Measurements from ENCODE around the gene ANKRD18B. TPM values are rescaled to one million over a fixed set of nuclear protein-coding genes. Genes with fewer than 3 reads are reported as not detected.
"Not testable (repeated sequence)": the region's sequence is repeated elsewhere in the genome, so short reads cannot be mapped to it uniquely, and the experiment has no call there.

ANKRD18B gene
- 1.2 and 3.5 TPM in 2 replicates for total RNA-seq

GRCh38 chr9:33523397-33524305 lies at the start of gene ANKRD18B:
TSS of gene ANKRD18B (plus strand) at chr9:33524251. CDS start at chr9:33524490, 239 bp downstream.
- Mint-ChIP-seq H3K27me3 (ENCODE audit: insufficient read depth) (peaks cover 60% of the 10 kb centered on the region), H3K4me3 (peak within 1 kb of the TSS; percentile 90), H3K4me1 (ENCODE audit: low read depth) (peaks cover 13% of the 10 kb centered on the region), H3K27ac (peak within 1 kb of the TSS; percentile 84)
- intact Hi-C loops (cut with micrococcal nuclease), result loop anchor here (2.0 kb wide), 1 partner anchor 49 kb away; no protein-coding TSS in a partner anchor
- H3K36me3 Mint-ChIP-seq (ENCODE audit: low read depth); H3K9me3 Mint-ChIP-seq: not testable (repeated sequence)
- DNase-seq (ENCODE audit: low spot score), result peak; percentile 57

- Mint-ChIP-seq H3K4me3 (no peak overlapping the region), H3K9me3 (no peaks in the 10 kb centered on the region), H3K4me1 (ENCODE audit: low read depth) (peaks cover 20% of the 10 kb centered on the region), H3K27me3 (ENCODE audit: insufficient read depth) (no peaks in the 10 kb centered on the region), H3K36me3 (ENCODE audit: low read depth) (peaks cover 15% of the 10 kb centered on the region), H3K27ac (no peak overlapping the region)
- DNase-seq (ENCODE audit: low spot score), result no peak
- intact Hi-C loops (cut with micrococcal nuclease), result loop anchor here (2.0 to 10.0 kb wide), 2 partner anchors 49 to 849 kb away; partner anchors contain the start of genes ANKRD18B, KIF24 and NUDT2
These were observed 48.7 kb upstream of the ANKRD18B start for GRCh38 chr9:33475357-33475756.

GRCh38 chr9:33476503-33476902 lies 47.5 kb upstream of the ANKRD18B start:
- Mint-ChIP-seq H3K27ac (no peak overlapping the region), H3K27me3 (ENCODE audit: insufficient read depth) (no peaks in the 10 kb centered on the region), H3K4me3 (no peak overlapping the region), H3K36me3 (ENCODE audit: low read depth) (peaks cover 8% of the 10 kb centered on the region), H3K9me3 (no peaks in the 10 kb centered on the region), H3K4me1 (ENCODE audit: low read depth) (peaks cover 16% of the 10 kb centered on the region)
- DNase-seq (ENCODE audit: low spot score), result no peak
- intact Hi-C loops (cut with micrococcal nuclease), result loop anchor here (10.0 kb wide), 1 partner anchor 848 kb away; the partner anchor contains the start of genes KIF24 and NUDT2

- no peaks in the 10 kb centered on the region for H3K36me3 Mint-ChIP-seq (ENCODE audit: low read depth)
- H3K4me1 Mint-ChIP-seq (ENCODE audit: low read depth), result no peaks in the 10 kb centered on the region
- DNase-seq (ENCODE audit: low spot score), result no peak
- H3K4me3 Mint-ChIP-seq, result no peak overlapping the region
- H3K9me3 Mint-ChIP-seq, result no peaks in the 10 kb centered on the region
- no peaks in the 10 kb centered on the region for H3K27me3 Mint-ChIP-seq (ENCODE audit: insufficient read depth)
- no peak overlapping the region for H3K27ac Mint-ChIP-seq
- intact Hi-C loops (cut with micrococcal nuclease), result no loop called here
These were observed 43.9 kb upstream of the ANKRD18B start for GRCh38 chr9:33480106-33480505.

DNA sequence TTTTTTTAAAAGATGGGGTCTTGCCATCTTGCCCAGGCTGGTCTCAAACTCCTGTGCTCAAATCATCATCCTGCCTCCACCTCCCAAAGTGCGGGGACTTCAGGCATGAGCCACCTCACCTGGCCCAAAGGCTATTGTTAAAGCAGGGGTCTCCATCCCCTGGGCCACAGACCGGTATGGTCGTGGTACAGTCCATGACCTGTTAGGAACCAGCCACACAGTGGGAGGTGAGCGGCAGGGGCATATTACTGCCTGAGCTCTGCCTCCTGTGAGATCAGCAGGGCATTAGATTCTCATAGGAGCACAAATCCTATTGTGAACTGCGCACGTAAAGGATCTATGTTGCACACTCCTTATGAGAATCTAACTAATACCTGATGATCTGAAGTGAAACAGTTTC lies 43.1 kb upstream of the ANKRD18B start:
- intact Hi-C loops (cut with micrococcal nuclease), result no loop called here
- Mint-ChIP-seq H3K36me3 (ENCODE audit: low read depth) (no peaks in the 10 kb centered on the region), H3K27ac (no peak overlapping the region), H3K9me3 (no peaks in the 10 kb centered on the region), H3K4me3 (no peak overlapping the region), H3K27me3 (ENCODE audit: insufficient read depth) (no peaks in the 10 kb centered on the region), H3K4me1 (ENCODE audit: low read depth) (no peaks in the 10 kb centered on the region)
- no peak for DNase-seq (ENCODE audit: low spot score)

DNA sequence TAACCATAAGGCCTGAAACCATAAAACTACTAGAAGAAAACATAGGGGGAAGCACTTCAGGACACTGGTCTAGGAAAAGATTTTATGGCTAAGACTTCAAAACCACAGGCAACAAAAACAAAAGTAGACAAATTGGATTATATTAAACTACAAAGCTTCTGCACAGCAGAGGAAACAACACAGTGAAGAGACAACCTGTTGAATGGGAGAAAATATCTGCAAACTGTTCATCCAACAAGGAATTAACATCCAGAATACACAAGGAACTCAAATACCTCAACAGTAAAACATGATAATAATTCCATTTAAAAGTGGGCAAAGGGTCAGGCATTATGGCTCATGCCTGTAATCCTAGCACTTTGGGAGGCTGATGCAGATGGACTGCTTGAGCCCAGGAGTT lies 38.7 kb upstream of the ANKRD18B start:
- H3K4me3 Mint-ChIP-seq; H3K27me3 Mint-ChIP-seq (ENCODE audit: insufficient read depth); H3K36me3 Mint-ChIP-seq (ENCODE audit: low read depth); H3K27ac Mint-ChIP-seq; H3K4me1 Mint-ChIP-seq (ENCODE audit: low read depth); H3K9me3 Mint-ChIP-seq; DNase-seq (ENCODE audit: low spot score); intact Hi-C loops (cut with micrococcal nuclease): not testable (repeated sequence)

- no peaks in the 10 kb centered on the region for H3K4me1 Mint-ChIP-seq (ENCODE audit: low read depth)
- intact Hi-C loops (cut with micrococcal nuclease), result no loop called here
- no peaks in the 10 kb centered on the region for H3K9me3 Mint-ChIP-seq
- peaks cover 5% of the 10 kb centered on the region for H3K27me3 Mint-ChIP-seq (ENCODE audit: insufficient read depth)
- H3K36me3 Mint-ChIP-seq (ENCODE audit: low read depth), result no peaks in the 10 kb centered on the region
- no peak for DNase-seq (ENCODE audit: low spot score)
- no peak overlapping the region for H3K4me3 Mint-ChIP-seq
- H3K27ac Mint-ChIP-seq, result no peak overlapping the region
These were observed 35.0 kb upstream of the ANKRD18B start for GRCh38 chr9:33489066-33489465.

GRCh38 chr9:33493819-33494218 lies 30.2 kb upstream of the ANKRD18B start:
- H3K27me3 Mint-ChIP-seq (ENCODE audit: insufficient read depth), result peaks cover 13% of the 10 kb centered on the region
- H3K4me1 Mint-ChIP-seq (ENCODE audit: low read depth); DNase-seq (ENCODE audit: low spot score); H3K4me3 Mint-ChIP-seq; H3K36me3 Mint-ChIP-seq (ENCODE audit: low read depth); intact Hi-C loops (cut with micrococcal nuclease); H3K9me3 Mint-ChIP-seq; H3K27ac Mint-ChIP-seq: not testable (repeated sequence)

GRCh38 chr9:33498387-33498786 lies 25.7 kb upstream of the ANKRD18B start:
- Mint-ChIP-seq H3K36me3 (ENCODE audit: low read depth) (no peaks in the 10 kb centered on the region), H3K4me3 (no peak overlapping the region), H3K4me1 (ENCODE audit: low read depth) (no peaks in the 10 kb centered on the region), H3K27me3 (ENCODE audit: insufficient read depth) (peaks cover 13% of the 10 kb centered on the region), H3K27ac (no peak overlapping the region), H3K9me3 (no peaks in the 10 kb centered on the region)
- intact Hi-C loops (cut with micrococcal nuclease), result no loop called here
- no peak for DNase-seq (ENCODE audit: low spot score)

- intact Hi-C loops (cut with micrococcal nuclease), result no loop called here
- no peaks in the 10 kb centered on the region for H3K9me3 Mint-ChIP-seq
- H3K4me3 Mint-ChIP-seq, result no peak overlapping the region
- H3K4me1 Mint-ChIP-seq (ENCODE audit: low read depth), result peaks cover 10% of the 10 kb centered on the region
- no peaks in the 10 kb centered on the region for H3K36me3 Mint-ChIP-seq (ENCODE audit: low read depth)
- DNase-seq (ENCODE audit: low spot score), result no peak
- peaks cover 9% of the 10 kb centered on the region for H3K27me3 Mint-ChIP-seq (ENCODE audit: insufficient read depth)
- no peak overlapping the region for H3K27ac Mint-ChIP-seq
These were observed 17.3 kb upstream of the ANKRD18B start for GRCh38 chr9:33506626-33507370.

DNA sequence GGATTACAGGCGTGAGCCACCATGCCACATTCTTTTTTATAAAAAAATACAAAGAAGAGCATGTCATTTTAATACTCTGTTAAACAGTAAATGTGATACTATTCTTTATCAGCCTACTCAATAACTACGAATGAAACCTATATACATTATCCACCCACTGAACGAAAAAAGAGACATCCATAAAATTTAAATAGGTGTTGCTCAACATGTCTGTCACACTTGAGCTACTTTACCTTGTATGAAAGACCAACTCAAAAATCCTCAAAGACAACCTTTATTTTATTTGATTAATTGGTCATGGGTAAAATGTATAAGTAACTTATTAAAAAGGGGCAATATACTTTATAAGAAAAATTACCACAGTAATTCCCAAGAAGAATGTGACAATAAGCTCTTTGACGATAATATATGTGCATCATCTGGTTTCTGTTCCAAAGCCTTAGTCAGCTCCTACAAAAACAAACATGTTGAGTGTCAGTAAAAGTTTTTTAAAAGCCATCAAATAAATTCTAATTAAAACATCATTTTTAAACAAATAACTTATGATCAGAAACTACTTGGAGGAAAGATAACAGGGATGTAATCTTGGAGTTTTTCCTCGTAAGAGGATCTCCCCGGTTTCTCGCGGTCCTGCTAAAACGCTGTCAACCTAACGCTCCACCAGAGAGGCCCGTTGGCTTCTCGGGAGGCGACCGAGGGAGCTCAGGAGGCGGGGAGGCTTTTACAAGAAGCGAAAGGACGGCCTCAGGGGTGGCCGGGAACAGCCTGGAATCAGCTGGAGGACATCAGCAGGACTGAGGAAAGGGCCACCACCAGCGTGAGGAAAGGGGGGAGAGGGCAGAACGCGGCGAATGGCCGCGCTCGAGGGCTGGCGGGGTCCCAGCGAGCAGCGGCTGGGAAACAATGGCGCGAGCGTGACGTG lies 13.5 kb upstream of the ANKRD18B start:
- Mint-ChIP-seq H3K27ac (peak overlapping the region; percentile 94), H3K4me3 (peak overlapping the region; percentile 94)
- intact Hi-C loops (cut with micrococcal nuclease), result no loop called here

DNA sequence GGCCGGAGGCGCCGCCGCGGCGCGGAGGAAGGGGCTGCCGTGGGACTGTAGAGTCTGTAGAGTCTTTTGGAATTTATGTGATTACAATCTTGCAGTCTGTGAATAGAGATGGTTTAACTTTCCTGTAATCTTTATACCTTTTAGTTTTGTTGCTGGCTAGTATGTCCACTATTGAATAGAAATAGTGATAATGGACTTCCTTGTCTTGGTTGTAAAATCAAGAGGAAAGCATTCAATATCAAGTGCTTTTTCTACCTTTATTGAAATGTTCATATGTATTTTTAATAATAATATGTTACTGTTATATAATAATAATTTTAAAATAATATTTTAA lies 12.9 kb upstream of the ANKRD18B start:
- H3K27me3 Mint-ChIP-seq (ENCODE audit: insufficient read depth); H3K4me1 Mint-ChIP-seq (ENCODE audit: low read depth); DNase-seq (ENCODE audit: low spot score); H3K9me3 Mint-ChIP-seq; intact Hi-C loops (cut with micrococcal nuclease); H3K36me3 Mint-ChIP-seq (ENCODE audit: low read depth): not testable (repeated sequence)
- Mint-ChIP-seq H3K4me3 (peak overlapping the region; percentile 94), H3K27ac (peak overlapping the region; percentile 94)

More for the DNA sequence above, 13.5 kb upstream of the ANKRD18B start:
- Mint-ChIP-seq H3K4me1 (ENCODE audit: low read depth) (peaks cover 10% of the 10 kb centered on the region), H3K27me3 (ENCODE audit: insufficient read depth) (peaks cover 9% of the 10 kb centered on the region), H3K36me3 (ENCODE audit: low read depth) (no peaks in the 10 kb centered on the region), H3K9me3 (no peaks in the 10 kb centered on the region)
- DNase-seq (ENCODE audit: low spot score), result no peak

All from activated T-helper 1 cell treated with anti-CD3 and anti-CD28 coated beads, Interleukin-12 subunit alpha, Interleukin-12 subunit beta, Interleukin-2, Interleukin-4 antibody, amounts not matched to agents 30 ng/mL and 10 ng/mL and 1 ng/mL, durations not matched to agents 14 hours and 24 hours and 36 hours (primary cell).